Mammary epithelial cell (primary cell): Measurements from ENCODE around the gene TOM1.

Experiments used
- EZH2 ChIP-seq: IDR thresholded peaks from 2 replicates; pipeline ENCODE4 v1.6.1; 2012; ENCODE audit warnings: low read length, inconsistent platforms, borderline replicate concordance
- TF ChIP-seq, protein P1 (sequence below), 2 donors: IDR thresholded peaks in 1 of 2; conservative IDR thresholded peaks in 1 of 2; 2 replicates each; pipeline ENCODE4 v1.5.1; 2011 to 2012; ENCODE audit warnings: inconsistent platforms in 2 of 2, low read length in 2 of 2, mild to moderate bottlenecking in 2 of 2, control low read depth in 1 of 2, low read depth in 1 of 2; ENCODE audit not compliant: insufficient read depth in 1 of 2; ENCODE audit errors: extremely low read depth in 1 of 2

DNA sequence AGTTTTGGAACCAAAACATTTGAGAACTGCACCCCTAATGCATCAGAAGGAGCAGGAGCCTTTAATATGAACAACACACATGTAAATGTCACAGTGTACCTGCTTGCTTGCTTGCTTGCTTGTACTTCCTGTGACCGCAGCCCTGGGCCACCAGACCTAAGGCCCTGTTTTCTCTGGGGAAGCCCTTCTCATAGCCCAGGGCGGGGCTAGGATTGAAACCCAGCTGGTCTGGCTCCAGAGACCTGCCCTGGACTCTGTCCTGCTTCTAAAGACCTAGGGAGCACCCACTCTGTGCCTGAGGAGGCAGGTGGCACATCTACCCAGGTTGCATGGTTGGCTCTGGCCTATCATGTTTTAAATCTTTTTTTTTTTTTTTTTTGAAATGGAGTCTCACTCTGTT is 92.7 kb downstream of the TOM1 start:
- TF ChIP-seq, protein P1, sequence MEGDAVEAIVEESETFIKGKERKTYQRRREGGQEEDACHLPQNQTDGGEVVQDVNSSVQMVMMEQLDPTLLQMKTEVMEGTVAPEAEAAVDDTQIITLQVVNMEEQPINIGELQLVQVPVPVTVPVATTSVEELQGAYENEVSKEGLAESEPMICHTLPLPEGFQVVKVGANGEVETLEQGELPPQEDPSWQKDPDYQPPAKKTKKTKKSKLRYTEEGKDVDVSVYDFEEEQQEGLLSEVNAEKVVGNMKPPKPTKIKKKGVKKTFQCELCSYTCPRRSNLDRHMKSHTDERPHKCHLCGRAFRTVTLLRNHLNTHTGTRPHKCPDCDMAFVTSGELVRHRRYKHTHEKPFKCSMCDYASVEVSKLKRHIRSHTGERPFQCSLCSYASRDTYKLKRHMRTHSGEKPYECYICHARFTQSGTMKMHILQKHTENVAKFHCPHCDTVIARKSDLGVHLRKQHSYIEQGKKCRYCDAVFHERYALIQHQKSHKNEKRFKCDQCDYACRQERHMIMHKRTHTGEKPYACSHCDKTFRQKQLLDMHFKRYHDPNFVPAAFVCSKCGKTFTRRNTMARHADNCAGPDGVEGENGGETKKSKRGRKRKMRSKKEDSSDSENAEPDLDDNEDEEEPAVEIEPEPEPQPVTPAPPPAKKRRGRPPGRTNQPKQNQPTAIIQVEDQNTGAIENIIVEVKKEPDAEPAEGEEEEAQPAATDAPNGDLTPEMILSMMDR (conservative IDR thresholded peaks at IDR 0.05 in 1 of 2, IDR thresholded peaks at IDR 0.05 in 1 of 2; ENCODE audit: extremely low read depth in 1 of 2, insufficient read depth in 1 of 2, low read depth in 1 of 2, low read length in 2 of 2) = no peak
- TF ChIP-seq EZH2 = no peak
